IPS-18a (cell line): Measurements from ENCODE around the gene KCTD3.

Source experiments
- H3K27ac ChIP-seq: one replicate; pipeline ENCODE4 v1.5.1; 2013; ENCODE audit warnings: low read length
- H3K27me3 ChIP-seq: one replicate; pipeline ENCODE4 v1.6.1; 2013; ENCODE audit warnings: mild to moderate bottlenecking, low read length; ENCODE audit not compliant: control insufficient read depth, insufficient read depth
- H3K36me3 ChIP-seq: one replicate; pipeline ENCODE4 v1.6.1; 2013; ENCODE audit warnings: low read depth, low read length; ENCODE audit not compliant: control insufficient read depth
- H3K4me1 ChIP-seq: one replicate; pipeline ENCODE4 v1.6.1; 2013; ENCODE audit warnings: low read depth, low read length; ENCODE audit not compliant: control insufficient read depth
- H3K4me3 ChIP-seq: one replicate; pipeline ENCODE4 v1.5.1; 2013; ENCODE audit warnings: low read length
- H3K9ac ChIP-seq: one replicate; pipeline ENCODE4 v1.6.1; 2013; ENCODE audit warnings: mild to moderate bottlenecking, low read length, moderate library complexity
- H3K9me3 ChIP-seq: one replicate; pipeline ENCODE4 v1.6.1; 2013; ENCODE audit warnings: low read depth, low read length; ENCODE audit not compliant: control insufficient read depth

The KCTD3 gene

GRCh38 chr1:215557992-215558626, 9.0 kb upstream of the KCTD3 start:
- H3K27ac ChIP-seq: no peak overlapping the region
- no peaks in the 10 kb centered on the region for H3K4me1 ChIP-seq
- no peaks in the 10 kb centered on the region for H3K36me3 ChIP-seq
- no peak overlapping the region for H3K4me3 ChIP-seq
- no peak overlapping the region for H3K9ac ChIP-seq
- no peaks in the 10 kb centered on the region for H3K27me3 ChIP-seq
- no peaks in the 10 kb centered on the region for H3K9me3 ChIP-seq

DNA sequence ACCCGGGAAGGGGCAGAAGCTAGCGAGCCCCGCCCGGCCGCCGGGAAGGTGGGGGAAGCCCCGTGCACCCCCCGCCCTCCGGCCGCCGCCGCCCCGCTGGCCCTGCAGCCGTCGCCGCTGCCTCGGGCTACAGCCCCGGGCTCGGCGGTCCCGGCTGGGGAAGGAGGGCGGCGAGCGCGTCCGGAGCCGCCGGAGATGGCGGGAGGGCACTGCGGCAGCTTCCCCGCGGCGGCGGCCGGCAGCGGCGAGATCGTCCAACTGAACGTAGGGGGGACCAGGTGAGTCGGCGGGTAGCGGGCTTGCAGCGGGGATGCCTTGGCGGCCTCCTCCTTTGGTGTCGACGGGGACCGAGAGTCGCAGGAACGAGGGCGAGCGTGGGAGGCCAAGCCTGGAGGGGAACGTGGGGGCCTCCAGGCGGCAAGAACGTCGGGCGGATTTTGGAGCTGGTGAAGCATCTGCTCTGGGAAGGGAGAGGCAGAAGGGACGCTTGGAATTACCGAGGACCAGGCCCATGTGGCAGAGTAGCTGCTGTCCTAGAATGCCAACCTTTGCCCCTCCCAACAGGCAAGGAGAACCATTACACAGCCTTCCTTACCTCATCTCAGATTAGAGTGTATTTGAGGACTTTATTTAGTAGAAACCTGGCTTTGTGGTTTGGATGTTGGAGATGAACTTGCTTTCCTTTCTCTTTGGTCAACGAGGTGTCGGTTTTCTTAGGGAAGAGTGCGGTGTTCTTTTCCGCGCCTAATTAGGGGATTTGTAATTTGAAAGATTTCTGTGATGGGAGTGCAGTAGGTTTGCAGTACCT, 591 bp downstream of the KCTD3 start:
- no peaks in the 10 kb centered on the region for H3K9me3 ChIP-seq
- H3K4me3 ChIP-seq: peak overlapping the region; percentile 81
- H3K36me3 ChIP-seq: no peaks in the 10 kb centered on the region
- peak overlapping the region; percentile 29 for H3K27ac ChIP-seq
- peak overlapping the region; percentile 93 for H3K9ac ChIP-seq
- no peaks in the 10 kb centered on the region for H3K27me3 ChIP-seq
- H3K4me1 ChIP-seq: peaks cover 8% of the 10 kb centered on the region

- H3K27me3 ChIP-seq: no peaks in the 10 kb centered on the region
- no peaks in the 10 kb centered on the region for H3K9me3 ChIP-seq
- no peaks in the 10 kb centered on the region for H3K36me3 ChIP-seq
- peaks cover 8% of the 10 kb centered on the region for H3K4me1 ChIP-seq
- H3K4me3 ChIP-seq: peak overlapping the region; percentile 81
- H3K9ac ChIP-seq: peak overlapping the region; percentile 93
- peak overlapping the region; percentile 29 for H3K27ac ChIP-seq
Measured at GRCh38 chr1:215568299-215568692, 1.2 kb downstream of the KCTD3 start.

GRCh38 chr1:215569986-215570824, 3.1 kb downstream of the KCTD3 start:
- H3K4me3 ChIP-seq: peak overlapping the region; percentile 81
- H3K27me3 ChIP-seq: no peaks in the 10 kb centered on the region
- H3K27ac ChIP-seq: no peak overlapping the region
- no peaks in the 10 kb centered on the region for H3K9me3 ChIP-seq
- peaks cover 8% of the 10 kb centered on the region for H3K4me1 ChIP-seq
- H3K36me3 ChIP-seq: no peaks in the 10 kb centered on the region
- no peak overlapping the region for H3K9ac ChIP-seq

GRCh38 chr1:215581896-215582295, 14.8 kb downstream of the KCTD3 start:
- H3K36me3 ChIP-seq: peaks cover 50% of the 10 kb centered on the region
- no peak overlapping the region for H3K9ac ChIP-seq
- no peaks in the 10 kb centered on the region for H3K27me3 ChIP-seq
- no peak overlapping the region for H3K27ac ChIP-seq
- H3K9me3 ChIP-seq: no peaks in the 10 kb centered on the region
- H3K4me3 ChIP-seq: no peak overlapping the region
- no peaks in the 10 kb centered on the region for H3K4me1 ChIP-seq

DNA sequence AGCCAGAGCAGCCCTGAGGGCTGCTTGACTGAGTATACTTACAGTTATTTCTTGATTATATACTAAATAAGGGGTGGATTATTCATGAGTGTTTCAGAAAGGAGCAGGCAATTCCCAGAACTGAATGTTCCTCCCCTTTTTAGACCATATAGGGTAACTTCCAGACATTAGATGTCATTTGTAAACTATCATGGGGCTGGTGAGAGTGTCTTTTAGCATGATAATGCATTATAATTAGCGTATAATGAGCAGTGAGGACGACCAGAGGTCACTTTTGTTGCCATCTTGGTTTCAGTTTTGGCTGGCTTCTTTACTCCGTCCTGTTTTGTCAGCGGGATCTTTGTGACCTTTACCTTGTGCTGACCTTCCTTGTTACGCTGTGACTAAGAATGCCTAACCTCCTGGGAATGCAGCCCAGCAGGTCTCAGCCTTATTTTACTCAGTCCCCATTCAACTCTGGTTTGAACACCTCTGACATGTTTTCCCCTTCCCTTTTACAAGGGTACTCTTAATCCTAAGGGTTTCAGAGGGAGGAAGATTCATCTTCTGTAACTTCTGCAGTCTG, 16.2 kb downstream of the KCTD3 start:
- Histone ChIP-seq H3K36me3 (peaks cover 45% of the 10 kb centered on the region), H3K9me3 (no peaks in the 10 kb centered on the region), H3K27me3 (no peaks in the 10 kb centered on the region), H3K4me3 (no peak overlapping the region), H3K9ac (no peak overlapping the region), H3K27ac (no peak overlapping the region), H3K4me1 (no peaks in the 10 kb centered on the region)

GRCh38 chr1:215584389-215584788, 17.3 kb downstream of the KCTD3 start:
- Histone ChIP-seq H3K9me3 (no peaks in the 10 kb centered on the region), H3K27ac (no peak overlapping the region), H3K4me1 (no peaks in the 10 kb centered on the region), H3K9ac (no peak overlapping the region), H3K36me3 (peaks cover 44% of the 10 kb centered on the region), H3K4me3 (no peak overlapping the region), H3K27me3 (no peaks in the 10 kb centered on the region)

DNA sequence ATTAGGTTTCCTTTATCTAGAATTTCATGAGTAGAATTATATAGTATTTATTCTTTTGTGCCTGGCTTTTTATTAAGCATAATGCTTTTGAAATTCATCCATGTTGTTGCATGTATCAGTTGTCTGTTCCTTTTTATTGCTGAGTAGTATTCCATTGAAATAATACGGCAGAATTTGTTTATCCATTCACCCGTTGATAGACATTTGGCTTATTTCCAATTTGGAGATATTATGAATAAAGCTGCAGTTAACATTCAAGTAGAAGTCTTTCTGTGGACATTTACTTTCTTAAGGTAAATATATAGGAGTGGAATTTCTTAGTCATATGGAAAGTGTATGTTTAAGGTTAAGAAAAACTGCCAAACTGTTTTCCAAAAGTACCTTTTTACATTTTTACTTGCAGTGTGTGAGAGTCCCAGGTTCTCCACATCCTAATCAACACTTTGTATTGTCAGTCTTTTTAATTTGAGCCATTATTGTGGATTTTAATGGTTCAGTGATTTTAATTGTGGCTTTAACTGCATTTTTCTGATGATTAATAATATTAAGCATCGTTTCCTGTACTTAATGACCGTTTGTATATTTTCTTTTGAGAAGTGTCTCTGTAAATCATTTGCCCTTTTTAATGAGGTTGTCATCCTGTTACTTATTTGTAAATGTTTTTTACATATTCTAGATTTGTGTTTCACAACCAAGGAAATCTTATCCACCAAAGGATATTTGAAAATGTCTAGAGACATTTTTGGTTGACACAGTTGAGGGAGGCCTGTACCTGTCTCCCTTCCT, 22.7 kb downstream of the KCTD3 start:
- Histone ChIP-seq H3K27ac (no peak overlapping the region), H3K27me3 (no peaks in the 10 kb centered on the region), H3K4me3 (no peak overlapping the region), H3K9ac (no peak overlapping the region), H3K36me3 (peaks cover 32% of the 10 kb centered on the region), H3K4me1 (no peaks in the 10 kb centered on the region), H3K9me3 (no peaks in the 10 kb centered on the region)

GRCh38 chr1:215590779-215591491, 23.8 kb downstream of the KCTD3 start:
- H3K27ac ChIP-seq: no peak overlapping the region

DNA sequence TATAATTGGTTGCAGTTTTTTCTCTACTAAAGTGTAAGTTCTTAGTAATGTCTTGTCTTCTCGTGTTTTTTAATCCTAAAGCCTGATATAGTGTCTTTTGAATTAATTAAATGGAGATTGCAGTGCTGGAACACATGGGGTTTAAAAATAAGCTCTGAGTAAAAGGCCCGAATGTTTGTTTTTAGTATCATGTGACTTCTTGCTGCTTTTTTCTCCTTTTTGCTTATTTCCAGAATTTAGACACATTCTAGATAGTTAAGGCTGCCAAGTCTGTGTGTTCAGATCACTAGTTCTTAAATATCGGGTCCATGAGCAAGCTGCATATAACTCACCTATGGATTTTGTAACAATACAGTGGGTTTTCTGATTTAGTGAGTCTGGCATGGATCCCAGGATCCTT, 27.5 kb downstream of the KCTD3 start:
- Histone ChIP-seq H3K27me3 (no peaks in the 10 kb centered on the region), H3K4me1 (peaks cover 7% of the 10 kb centered on the region), H3K4me3 (no peak overlapping the region), H3K9me3 (no peaks in the 10 kb centered on the region), H3K36me3 (peaks cover 15% of the 10 kb centered on the region), H3K27ac (no peak overlapping the region), H3K9ac (no peak overlapping the region)

More at GRCh38 chr1:215590779-215591491, 23.8 kb downstream of the KCTD3 start:
- Histone ChIP-seq H3K27me3 (no peaks in the 10 kb centered on the region), H3K4me1 (no peaks in the 10 kb centered on the region), H3K4me3 (no peak overlapping the region), H3K9me3 (no peaks in the 10 kb centered on the region), H3K9ac (no peak overlapping the region), H3K36me3 (peaks cover 35% of the 10 kb centered on the region)
